ENCODE data around the gene PAN3. TPM values are rescaled to one million over a fixed set of nuclear protein-coding genes. Genes with fewer than 3 reads are reported as not detected.

Gene PAN3
- total RNA-seq, 1 donor from 2014 or later = 33.6 TPM

GRCh38 chr13:28318496-28318895 is 180.2 kb downstream of the PAN3 start:
- Mint-ChIP-seq H3K4me3 (no peak overlapping the region), H3K9me3 (no peaks in the 10 kb centered on the region), H3K27ac (ENCODE audit: unreplicated experiment) (no peak overlapping the region), H3K4me1 (peaks cover 8% of the 10 kb centered on the region), H3K36me3 (ENCODE audit: low read depth) (no peaks in the 10 kb centered on the region), H3K27me3 (ENCODE audit: low read depth) (no peaks in the 10 kb centered on the region)
- no peak for TF ChIP-seq CTCF (conservative IDR thresholded peaks at IDR 0.05)
- no peak for DNase-seq (ENCODE audit: low read depth, low spot score)

- no peak for DNase-seq (ENCODE audit: low read depth, low spot score)
- no peak overlapping the region for H3K4me3 Mint-ChIP-seq
- H3K9me3 Mint-ChIP-seq = no peaks in the 10 kb centered on the region
- no peak overlapping the region for H3K27ac Mint-ChIP-seq (ENCODE audit: unreplicated experiment)
- TF ChIP-seq CTCF (conservative IDR thresholded peaks at IDR 0.05) = no peak
- peaks cover 8% of the 10 kb centered on the region for H3K4me1 Mint-ChIP-seq
- H3K36me3 Mint-ChIP-seq (ENCODE audit: low read depth) = no peaks in the 10 kb centered on the region
- H3K27me3 Mint-ChIP-seq (ENCODE audit: low read depth) = no peaks in the 10 kb centered on the region
Observed at GRCh38 chr13:28319528-28319927, 181.2 kb downstream of the PAN3 start.

- no peak for TF ChIP-seq CTCF (conservative IDR thresholded peaks at IDR 0.05)
Observed at GRCh38 chr13:28320209-28320608, 181.9 kb downstream of the PAN3 start.

GRCh38 chr13:28320884-28321574 is 182.7 kb downstream of the PAN3 start:
- no peak for TF ChIP-seq CTCF (conservative IDR thresholded peaks at IDR 0.05)
- no peak for DNase-seq (ENCODE audit: low read depth, low spot score)
- Mint-ChIP-seq H3K27ac (ENCODE audit: unreplicated experiment) (no peak overlapping the region), H3K9me3 (no peaks in the 10 kb centered on the region), H3K4me3 (no peak overlapping the region), H3K4me1 (peaks cover 3% of the 10 kb centered on the region), H3K27me3 (ENCODE audit: low read depth) (no peaks in the 10 kb centered on the region), H3K36me3 (ENCODE audit: low read depth) (no peaks in the 10 kb centered on the region)

More at GRCh38 chr13:28320209-28320608, 181.9 kb downstream of the PAN3 start:
- no peak overlapping the region for H3K4me3 Mint-ChIP-seq
- no peaks in the 10 kb centered on the region for H3K9me3 Mint-ChIP-seq
- no peaks in the 10 kb centered on the region for H3K36me3 Mint-ChIP-seq (ENCODE audit: low read depth)
- DNase-seq (ENCODE audit: low read depth, low spot score) = no peak
- H3K27ac Mint-ChIP-seq (ENCODE audit: unreplicated experiment) = no peak overlapping the region
- peaks cover 8% of the 10 kb centered on the region for H3K4me1 Mint-ChIP-seq
- H3K27me3 Mint-ChIP-seq (ENCODE audit: low read depth) = no peaks in the 10 kb centered on the region

- H3K27me3 Mint-ChIP-seq (ENCODE audit: low read depth) = no peaks in the 10 kb centered on the region
- no peaks in the 10 kb centered on the region for H3K9me3 Mint-ChIP-seq
- H3K36me3 Mint-ChIP-seq (ENCODE audit: low read depth) = no peaks in the 10 kb centered on the region
Observed at GRCh38 chr13:28321756-28322155, 183.4 kb downstream of the PAN3 start.

More at GRCh38 chr13:28321756-28322155, 183.4 kb downstream of the PAN3 start:
- TF ChIP-seq CTCF (conservative IDR thresholded peaks at IDR 0.05) = no peak
- no peak overlapping the region for H3K4me3 Mint-ChIP-seq
- no peaks in the 10 kb centered on the region for H3K4me1 Mint-ChIP-seq
- no peak overlapping the region for H3K27ac Mint-ChIP-seq (ENCODE audit: unreplicated experiment)
- DNase-seq (ENCODE audit: low read depth, low spot score) = no peak

Measured in neural crest cell (in vitro differentiated cells).